ENCODE results near the gene NEMF. TPM values are rescaled to one million over a fixed set of nuclear protein-coding genes. Genes with fewer than 3 reads are reported as not detected.

Gene NEMF
- total RNA-seq, 1 experiment from 2014 or later = 57.7 TPM

DNA sequence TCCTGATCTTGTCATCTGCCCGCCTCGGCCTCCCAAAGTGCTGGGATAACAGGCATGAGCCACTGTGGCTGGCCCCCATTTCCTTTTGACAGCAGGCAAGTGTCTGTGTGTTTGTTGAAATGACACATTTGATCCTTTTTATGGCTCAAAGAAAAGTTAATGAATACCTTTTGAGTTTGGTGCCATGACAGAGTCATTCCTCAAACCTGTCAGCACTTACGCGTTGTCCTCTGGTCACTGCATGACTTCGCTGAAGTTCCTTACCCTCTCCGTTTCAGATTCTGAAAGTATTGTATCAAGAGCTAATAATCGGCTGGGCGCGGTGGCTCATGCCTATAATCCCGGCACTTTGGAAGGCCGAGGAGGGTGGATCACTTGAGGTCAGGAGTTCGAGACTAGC is 32.4 kb downstream of the NEMF start:
- TF ChIP-seq CEBPB (IDR thresholded peaks at IDR 0.05; ENCODE audit: low read depth) = no peak
- no peak for TF ChIP-seq ELF1 (IDR thresholded peaks at IDR 0.05; ENCODE audit: borderline replicate concordance, low read depth)
- no peak for TF ChIP-seq SP1 (IDR thresholded peaks at IDR 0.05; ENCODE audit: low read depth)
- H2AFZ ChIP-seq (ENCODE audit: low read depth, low read length, poor library complexity, severe bottlenecking) = no peak overlapping the region
- H3K9me3 ChIP-seq (ENCODE audit: control insufficient read depth in 1 of 2, insufficient read depth in 1 of 2, low read depth in 1 of 2, low read length in 2 of 2) = peaks cover 5 to 6% of the 10 kb centered on the region in 2 experiments; a peak in 2 of 4 replicates
- BruUV-seq (replicated peaks) = no TSS peak
- ChIA-PET RAD21 (ENCODE audit: low non-redundant PET in 1 of 2, low total read pairs in 2 of 2, uncharacterized antibody in 2 of 2, unreplicated experiment in 2 of 2) (no interaction called here), POLR2A (no interaction called here), CTCF (no interaction called here)
- intact Hi-C loops (cut with micrococcal nuclease) = no loop called here
- no peak overlapping the region for H3K27ac ChIP-seq (ENCODE audit: low read depth, low read length)
- H4K20me1 ChIP-seq (ENCODE audit: insufficient read depth) = no peaks in the 10 kb centered on the region
- DNase-seq (ENCODE audit: low read depth, low spot score) = no peak
- ATAC-seq = no peak
- no peak overlapping the region for H3K4me2 ChIP-seq (ENCODE audit: low read length)
- no peaks in the 10 kb centered on the region for H3K27me3 ChIP-seq (ENCODE audit: insufficient read depth, low read length)
- no peak overlapping the region for H3K9ac ChIP-seq (ENCODE audit: low read length)
- H3K9me2 ChIP-seq (ENCODE audit: insufficient read depth) = no peaks in the 10 kb centered on the region
- no peaks in the 10 kb centered on the region for H3K4me1 ChIP-seq (ENCODE audit: control insufficient read depth in 1 of 2, insufficient read depth in 2 of 2, low read length in 2 of 2)
- H3K79me2 ChIP-seq (ENCODE audit: insufficient read depth, low read length) = no peaks in the 10 kb centered on the region; the same call in 1 of the 2 replicates
- peaks cover 45 to 52% of the 10 kb centered on the region in 2 experiments for H3K36me3 ChIP-seq (ENCODE audit: control insufficient read depth in 1 of 2, insufficient read depth in 2 of 2, low read length in 2 of 2)
- H3K4me3 ChIP-seq (replicated peaks in 1 of 2; ENCODE audit: low read depth in 1 of 2, low read length in 2 of 2) = no peak overlapping the region

GRCh38 chr14:49816844-49817243 is 35.7 kb downstream of the NEMF start:
- DNase-seq (ENCODE audit: low read depth, low spot score) (no peak), ATAC-seq (no peak)
- no TSS peak for BruUV-seq (replicated peaks)
- Histone ChIP-seq H2AFZ (ENCODE audit: low read depth, low read length, poor library complexity, severe bottlenecking) (no peak overlapping the region), H3K9ac (ENCODE audit: low read length) (no peak overlapping the region), H3K4me3 (replicated peaks in 1 of 2; ENCODE audit: low read depth in 1 of 2, low read length in 2 of 2) (no peak overlapping the region), H4K20me1 (ENCODE audit: insufficient read depth) (no peaks in the 10 kb centered on the region), H3K9me3 (ENCODE audit: control insufficient read depth in 1 of 2, insufficient read depth in 1 of 2, low read depth in 1 of 2, low read length in 2 of 2) (peaks cover 5 to 6% of the 10 kb centered on the region in 2 experiments; a peak in 2 of 4 replicates), H3K4me2 (ENCODE audit: low read length) (no peak overlapping the region), H3K27ac (ENCODE audit: low read depth, low read length) (no peak overlapping the region), H3K4me1 (ENCODE audit: control insufficient read depth in 1 of 2, insufficient read depth in 2 of 2, low read length in 2 of 2) (no peaks in the 10 kb centered on the region), H3K79me2 (ENCODE audit: insufficient read depth, low read length) (no peaks in the 10 kb centered on the region), H3K27me3 (ENCODE audit: insufficient read depth, low read length) (no peaks in the 10 kb centered on the region), H3K9me2 (ENCODE audit: insufficient read depth) (no peaks in the 10 kb centered on the region), H3K36me3 (ENCODE audit: control insufficient read depth in 1 of 2, insufficient read depth in 2 of 2, low read length in 2 of 2) (peaks cover 52 to 54% of the 10 kb centered on the region in 2 experiments)
- ChIA-PET CTCF (no interaction called here), RAD21 (ENCODE audit: low non-redundant PET in 1 of 2, low total read pairs in 2 of 2, uncharacterized antibody in 2 of 2, unreplicated experiment in 2 of 2) (no interaction called here), POLR2A (no interaction called here)
- intact Hi-C loops (cut with micrococcal nuclease) = no loop called here
- no peak for TF ChIP-seq JUND (IDR thresholded peaks at IDR 0.05)
- TF ChIP-seq POLR2AphosphoS5 (IDR thresholded peaks at IDR 0.05; ENCODE audit: low read depth, low read length) = no peak
- TF ChIP-seq ZNF274 (IDR thresholded peaks at IDR 0.05; ENCODE audit: low read depth, low read length) = no peak
- TF ChIP-seq ZBTB33 (IDR thresholded peaks at IDR 0.05; ENCODE audit: extremely low read depth, insufficient replicate concordance, low read length) = no peak
- no peak for TF ChIP-seq ELF1 (IDR thresholded peaks at IDR 0.05; ENCODE audit: borderline replicate concordance, low read depth)
- no peak for TF ChIP-seq FOSL1 (IDR thresholded peaks at IDR 0.05; ENCODE audit: low read depth)
- no peak for TF ChIP-seq RAD21 (IDR thresholded peaks at IDR 0.05; ENCODE audit: low read depth)
- TF ChIP-seq ZFX (IDR thresholded peaks at IDR 0.05) = no peak
- TF ChIP-seq, protein P1, sequence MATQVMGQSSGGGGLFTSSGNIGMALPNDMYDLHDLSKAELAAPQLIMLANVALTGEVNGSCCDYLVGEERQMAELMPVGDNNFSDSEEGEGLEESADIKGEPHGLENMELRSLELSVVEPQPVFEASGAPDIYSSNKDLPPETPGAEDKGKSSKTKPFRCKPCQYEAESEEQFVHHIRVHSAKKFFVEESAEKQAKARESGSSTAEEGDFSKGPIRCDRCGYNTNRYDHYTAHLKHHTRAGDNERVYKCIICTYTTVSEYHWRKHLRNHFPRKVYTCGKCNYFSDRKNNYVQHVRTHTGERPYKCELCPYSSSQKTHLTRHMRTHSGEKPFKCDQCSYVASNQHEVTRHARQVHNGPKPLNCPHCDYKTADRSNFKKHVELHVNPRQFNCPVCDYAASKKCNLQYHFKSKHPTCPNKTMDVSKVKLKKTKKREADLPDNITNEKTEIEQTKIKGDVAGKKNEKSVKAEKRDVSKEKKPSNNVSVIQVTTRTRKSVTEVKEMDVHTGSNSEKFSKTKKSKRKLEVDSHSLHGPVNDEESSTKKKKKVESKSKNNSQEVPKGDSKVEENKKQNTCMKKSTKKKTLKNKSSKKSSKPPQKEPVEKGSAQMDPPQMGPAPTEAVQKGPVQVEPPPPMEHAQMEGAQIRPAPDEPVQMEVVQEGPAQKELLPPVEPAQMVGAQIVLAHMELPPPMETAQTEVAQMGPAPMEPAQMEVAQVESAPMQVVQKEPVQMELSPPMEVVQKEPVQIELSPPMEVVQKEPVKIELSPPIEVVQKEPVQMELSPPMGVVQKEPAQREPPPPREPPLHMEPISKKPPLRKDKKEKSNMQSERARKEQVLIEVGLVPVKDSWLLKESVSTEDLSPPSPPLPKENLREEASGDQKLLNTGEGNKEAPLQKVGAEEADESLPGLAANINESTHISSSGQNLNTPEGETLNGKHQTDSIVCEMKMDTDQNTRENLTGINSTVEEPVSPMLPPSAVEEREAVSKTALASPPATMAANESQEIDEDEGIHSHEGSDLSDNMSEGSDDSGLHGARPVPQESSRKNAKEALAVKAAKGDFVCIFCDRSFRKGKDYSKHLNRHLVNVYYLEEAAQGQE (IDR thresholded peaks at IDR 0.05; ENCODE audit: low read depth) = no peak
